ENCODE data around the gene TTBK2.

TTBK2 gene

GRCh38 chr15:42736178-42736792 is 184.3 kb downstream of the TTBK2 start:
- peaks cover 17% of the 10 kb centered on the region for H3K4me1 Mint-ChIP-seq
- peaks cover 17% of the 10 kb centered on the region for H3K36me3 Mint-ChIP-seq (ENCODE audit: insufficient read depth)
- peak; percentile 5 for ATAC-seq (replicated peaks; ENCODE audit: extremely low read depth, poor library complexity, severe bottlenecking)
- H3K27ac Mint-ChIP-seq (ENCODE audit: low read depth) = peak overlapping the region; percentile 25
- no peaks in the 10 kb centered on the region for H3K9me3 Mint-ChIP-seq
- no peak for DNase-seq (ENCODE audit: low spot score in 2 of 2)
- no peaks in the 10 kb centered on the region for H3K27me3 Mint-ChIP-seq
- H3K4me3 Mint-ChIP-seq = peak overlapping the region; percentile 77

GRCh38 chr15:42735382-42736165 is 185.0 kb downstream of the TTBK2 start:
- ATAC-seq (replicated peaks; ENCODE audit: extremely low read depth, poor library complexity, severe bottlenecking) (no peak), DNase-seq (ENCODE audit: low spot score in 2 of 2) (no peak)
- Mint-ChIP-seq H3K36me3 (ENCODE audit: insufficient read depth) (peaks cover 17% of the 10 kb centered on the region), H3K27me3 (no peaks in the 10 kb centered on the region), H3K27ac (ENCODE audit: low read depth) (peak overlapping the region; percentile 25), H3K4me1 (peaks cover 17% of the 10 kb centered on the region), H3K4me3 (peak overlapping the region; percentile 77), H3K9me3 (no peaks in the 10 kb centered on the region)

- Mint-ChIP-seq H3K4me3 (peak overlapping the region; percentile 10), H3K9me3 (no peaks in the 10 kb centered on the region), H3K27me3 (no peaks in the 10 kb centered on the region), H3K36me3 (ENCODE audit: insufficient read depth) (peaks cover 21% of the 10 kb centered on the region), H3K4me1 (peaks cover 20% of the 10 kb centered on the region), H3K27ac (ENCODE audit: low read depth) (no peak overlapping the region)
- DNase-seq (ENCODE audit: low spot score in 2 of 2) (no peak), ATAC-seq (replicated peaks; ENCODE audit: extremely low read depth, poor library complexity, severe bottlenecking) (no peak)
These were observed 186.4 kb downstream of the TTBK2 start for GRCh38 chr15:42734076-42734672.

- no peaks in the 10 kb centered on the region for H3K27me3 Mint-ChIP-seq
- ATAC-seq (replicated peaks; ENCODE audit: extremely low read depth, poor library complexity, severe bottlenecking) = no peak
These were observed 187.6 kb downstream of the TTBK2 start for GRCh38 chr15:42733027-42733426.

GRCh38 chr15:42732095-42732827 is 188.3 kb downstream of the TTBK2 start:
- peaks cover 26% of the 10 kb centered on the region for H3K36me3 Mint-ChIP-seq (ENCODE audit: insufficient read depth)
- no peak for DNase-seq (ENCODE audit: low spot score in 2 of 2)
- H3K27ac Mint-ChIP-seq (ENCODE audit: low read depth) = peak overlapping the region; percentile 78
- peaks cover 20% of the 10 kb centered on the region for H3K4me1 Mint-ChIP-seq
- H3K27me3 Mint-ChIP-seq = no peaks in the 10 kb centered on the region
- no peak for ATAC-seq (replicated peaks; ENCODE audit: extremely low read depth, poor library complexity, severe bottlenecking)
- H3K4me3 Mint-ChIP-seq = no peak overlapping the region
- H3K9me3 Mint-ChIP-seq = no peaks in the 10 kb centered on the region

More at GRCh38 chr15:42733027-42733426, 187.6 kb downstream of the TTBK2 start:
- no peak overlapping the region for H3K27ac Mint-ChIP-seq (ENCODE audit: low read depth)
- H3K9me3 Mint-ChIP-seq = no peaks in the 10 kb centered on the region
- DNase-seq (ENCODE audit: low spot score in 2 of 2) = no peak
- H3K4me3 Mint-ChIP-seq = no peak overlapping the region
- H3K36me3 Mint-ChIP-seq (ENCODE audit: insufficient read depth) = peaks cover 25% of the 10 kb centered on the region
- peaks cover 20% of the 10 kb centered on the region for H3K4me1 Mint-ChIP-seq

- Mint-ChIP-seq H3K27me3 (no peaks in the 10 kb centered on the region), H3K36me3 (ENCODE audit: insufficient read depth) (peaks cover 33% of the 10 kb centered on the region), H3K9me3 (no peaks in the 10 kb centered on the region), H3K27ac (ENCODE audit: low read depth) (peak overlapping the region; percentile 78), H3K4me3 (no peak overlapping the region), H3K4me1 (peaks cover 20% of the 10 kb centered on the region)
- no peak for DNase-seq (ENCODE audit: low spot score in 2 of 2)
- ATAC-seq (replicated peaks; ENCODE audit: extremely low read depth, poor library complexity, severe bottlenecking) = no peak
These were observed 189.1 kb downstream of the TTBK2 start for GRCh38 chr15:42731461-42731860.

GRCh38 chr15:42730536-42730935 is 190.0 kb downstream of the TTBK2 start:
- DNase-seq (ENCODE audit: low spot score in 2 of 2) (no peak), ATAC-seq (replicated peaks; ENCODE audit: extremely low read depth, poor library complexity, severe bottlenecking) (no peak)
- H3K9me3 Mint-ChIP-seq = no peaks in the 10 kb centered on the region
- peaks cover 35% of the 10 kb centered on the region for H3K36me3 Mint-ChIP-seq (ENCODE audit: insufficient read depth)
- H3K27me3 Mint-ChIP-seq = no peaks in the 10 kb centered on the region
- H3K4me1 Mint-ChIP-seq = peaks cover 14% of the 10 kb centered on the region
- no peak overlapping the region for H3K27ac Mint-ChIP-seq (ENCODE audit: low read depth)
- H3K4me3 Mint-ChIP-seq = no peak overlapping the region

- H3K36me3 Mint-ChIP-seq (ENCODE audit: insufficient read depth) = peaks cover 34% of the 10 kb centered on the region
- DNase-seq (ENCODE audit: low spot score in 2 of 2) (no peak), ATAC-seq (replicated peaks; ENCODE audit: extremely low read depth, poor library complexity, severe bottlenecking) (no peak)
These were observed 190.4 kb downstream of the TTBK2 start for GRCh38 chr15:42730135-42730534.

GRCh38 chr15:42729409-42729808 is 191.2 kb downstream of the TTBK2 start:
- Mint-ChIP-seq H3K36me3 (ENCODE audit: insufficient read depth) (peaks cover 36% of the 10 kb centered on the region), H3K27ac (ENCODE audit: low read depth) (no peak overlapping the region), H3K4me1 (peaks cover 8% of the 10 kb centered on the region), H3K27me3 (no peaks in the 10 kb centered on the region), H3K9me3 (no peaks in the 10 kb centered on the region), H3K4me3 (no peak overlapping the region)
- DNase-seq (ENCODE audit: low spot score in 2 of 2) (no peak), ATAC-seq (replicated peaks; ENCODE audit: extremely low read depth, poor library complexity, severe bottlenecking) (no peak)

More at GRCh38 chr15:42730135-42730534, 190.4 kb downstream of the TTBK2 start:
- Mint-ChIP-seq H3K4me3 (no peak overlapping the region), H3K27me3 (no peaks in the 10 kb centered on the region), H3K27ac (ENCODE audit: low read depth) (no peak overlapping the region), H3K4me1 (peaks cover 10% of the 10 kb centered on the region), H3K9me3 (no peaks in the 10 kb centered on the region)

- DNase-seq (ENCODE audit: low spot score in 2 of 2) (no peak), ATAC-seq (replicated peaks; ENCODE audit: extremely low read depth, poor library complexity, severe bottlenecking) (no peak)
- H3K27me3 Mint-ChIP-seq = no peaks in the 10 kb centered on the region
- H3K4me3 Mint-ChIP-seq = no peak overlapping the region
- H3K9me3 Mint-ChIP-seq = no peaks in the 10 kb centered on the region
- no peak overlapping the region for H3K27ac Mint-ChIP-seq (ENCODE audit: low read depth)
- H3K4me1 Mint-ChIP-seq = peaks cover 3% of the 10 kb centered on the region
- H3K36me3 Mint-ChIP-seq (ENCODE audit: insufficient read depth) = peaks cover 38% of the 10 kb centered on the region
These were observed 191.6 kb downstream of the TTBK2 start for GRCh38 chr15:42728972-42729371.

GRCh38 chr15:42728560-42728959 is 192.0 kb downstream of the TTBK2 start:
- Mint-ChIP-seq H3K27me3 (no peaks in the 10 kb centered on the region), H3K9me3 (no peaks in the 10 kb centered on the region), H3K4me3 (no peak overlapping the region), H3K4me1 (peaks cover 3% of the 10 kb centered on the region), H3K27ac (ENCODE audit: low read depth) (no peak overlapping the region), H3K36me3 (ENCODE audit: insufficient read depth) (peaks cover 40% of the 10 kb centered on the region)
- ATAC-seq (replicated peaks; ENCODE audit: extremely low read depth, poor library complexity, severe bottlenecking) (no peak), DNase-seq (ENCODE audit: low spot score in 2 of 2) (no peak)

- peaks cover 40% of the 10 kb centered on the region for H3K36me3 Mint-ChIP-seq (ENCODE audit: insufficient read depth)
These were observed 192.7 kb downstream of the TTBK2 start for GRCh38 chr15:42727750-42728381.

More at GRCh38 chr15:42727750-42728381, 192.7 kb downstream of the TTBK2 start:
- no peaks in the 10 kb centered on the region for H3K27me3 Mint-ChIP-seq
- DNase-seq (ENCODE audit: low spot score in 2 of 2) (no peak), ATAC-seq (replicated peaks; ENCODE audit: extremely low read depth, poor library complexity, severe bottlenecking) (no peak)
- H3K27ac Mint-ChIP-seq (ENCODE audit: low read depth) = no peak overlapping the region
- H3K4me3 Mint-ChIP-seq = no peak overlapping the region
- H3K4me1 Mint-ChIP-seq = peaks cover 3% of the 10 kb centered on the region
- no peaks in the 10 kb centered on the region for H3K9me3 Mint-ChIP-seq

All from central memory CD8-positive, alpha-beta T cell (primary cell).